H9 (cell line): ENCODE measurements around the gene ANKRD13D. TPM values are rescaled to one million over a fixed set of nuclear protein-coding genes. Genes with fewer than 3 reads are reported as not detected.

Experiments used
- DNase-seq: peaks from one replicate; pipeline ENCODE4 v3.0.0-alpha.2; 2017
- H2AFZ ChIP-seq: one replicate; pipeline ENCODE4 v1.6.1; 2013; ENCODE audit warnings: mild to moderate bottlenecking, low read length, control low read depth, moderate library complexity
- H2AK5ac ChIP-seq: 2 replicates; pipeline ENCODE4 v1.6.1; 2013; ENCODE audit warnings: low read length, control low read depth, mixed read lengths; ENCODE audit not compliant: insufficient read length
- H2BK120ac ChIP-seq: one replicate; pipeline ENCODE4 v1.6.1; 2013; ENCODE audit warnings: low read depth, mild to moderate bottlenecking, low read length, control low read depth, inconsistent platforms; ENCODE audit not compliant: poor library complexity, severe bottlenecking
- H2BK12ac ChIP-seq: 2 replicates; pipeline ENCODE4 v1.6.1; 2013; ENCODE audit warnings: low read length, control low read depth, mixed read lengths, low read depth; ENCODE audit not compliant: insufficient read length
- H2BK15ac ChIP-seq: 2 replicates; pipeline ENCODE4 v1.6.1; 2013; ENCODE audit warnings: low read depth, low read length, control low read depth
- H2BK20ac ChIP-seq: one replicate; pipeline ENCODE4 v1.6.1; 2013; ENCODE audit warnings: low read depth, mild to moderate bottlenecking, low read length, control low read depth, inconsistent platforms; ENCODE audit not compliant: poor library complexity, severe bottlenecking
- H2BK5ac ChIP-seq: 2 replicates; pipeline ENCODE4 v1.6.1; 2013; ENCODE audit warnings: low read length, control low read depth, mixed read lengths; ENCODE audit not compliant: insufficient read length
- H3K14ac ChIP-seq: 2 replicates; pipeline ENCODE4 v1.6.1; 2013; ENCODE audit warnings: low read length, control low read depth; ENCODE audit not compliant: insufficient read depth
- H3K18ac ChIP-seq: 2 replicates; pipeline ENCODE4 v1.6.1; 2013; ENCODE audit warnings: low read depth, mild to moderate bottlenecking, mixed read lengths, low read length, control low read depth; ENCODE audit not compliant: insufficient read length
- H3K23ac ChIP-seq: 2 replicates; pipeline ENCODE4 v1.6.1; 2013; ENCODE audit warnings: low read length, control low read depth, mixed read lengths, low read depth; ENCODE audit not compliant: insufficient read length
- H3K23me2 ChIP-seq: 2 replicates; pipeline ENCODE4 v1.6.1; 2013; ENCODE audit warnings: low read depth, mild to moderate bottlenecking, mixed read lengths, low read length, control low read depth; ENCODE audit not compliant: insufficient read length, poor library complexity, severe bottlenecking
- H3K27ac ChIP-seq: 2 replicates; pipeline ENCODE4 v1.5.1; 2013; ENCODE audit warnings: low read length, control low read depth, mixed read lengths, low read depth; ENCODE audit not compliant: insufficient read length
- H3K27me3 ChIP-seq: 2 replicates; pipeline ENCODE4 v1.6.1; 2013; ENCODE audit warnings: low read length, control low read depth, inconsistent platforms; ENCODE audit not compliant: insufficient read depth
- H3K4ac ChIP-seq: 2 replicates; pipeline ENCODE4 v1.6.1; 2013; ENCODE audit warnings: low read depth, mild to moderate bottlenecking, control low read depth, inconsistent platforms, low read length, moderate library complexity
- H3K4me1 ChIP-seq: 2 replicates; pipeline ENCODE4 v1.6.1; 2013; ENCODE audit warnings: low read length, control low read depth, inconsistent platforms; ENCODE audit not compliant: insufficient read depth
- H3K4me2 ChIP-seq: 2 replicates; pipeline ENCODE4 v1.6.1; 2013; ENCODE audit warnings: low read length, control low read depth, mixed read lengths; ENCODE audit not compliant: insufficient read length, insufficient read depth
- H3K56ac ChIP-seq: 2 replicates; pipeline ENCODE4 v1.6.1; 2013; ENCODE audit warnings: low read depth, mild to moderate bottlenecking, mixed read lengths, low read length, control low read depth; ENCODE audit not compliant: insufficient read length
- H3K79me1 ChIP-seq: 2 replicates; pipeline ENCODE4 v1.6.1; 2013; ENCODE audit warnings: low read depth, mild to moderate bottlenecking, moderate library complexity, low read length, control low read depth, inconsistent platforms; ENCODE audit not compliant: insufficient read depth, poor library complexity, severe bottlenecking
- H3K79me2 ChIP-seq: 2 replicates; pipeline ENCODE4 v1.6.1; 2013; ENCODE audit warnings: low read length, control low read depth, inconsistent platforms; ENCODE audit not compliant: insufficient read depth
- H3K9ac ChIP-seq: 2 replicates; pipeline ENCODE4 v1.6.1; 2013; ENCODE audit warnings: low read length, control low read depth, mixed read lengths; ENCODE audit not compliant: insufficient read length; ENCODE audit errors: extremely low read depth
- H3K9me3 ChIP-seq: one replicate; pipeline ENCODE4 v1.6.1; 2013; ENCODE audit warnings: low read depth, low read length, inconsistent platforms; ENCODE audit not compliant: control insufficient read depth
- H3T11ph ChIP-seq: one replicate; pipeline ENCODE4 v1.6.1; 2013; ENCODE audit warnings: mild to moderate bottlenecking, low read length, control low read depth, inconsistent platforms
- H4K20me1 ChIP-seq: one replicate; pipeline ENCODE4 v1.6.1; 2013; ENCODE audit not compliant: control insufficient read depth, insufficient read length, insufficient read depth
- H4K5ac ChIP-seq: 2 replicates; pipeline ENCODE4 v1.6.1; 2013; ENCODE audit warnings: low read depth, mild to moderate bottlenecking, mixed read lengths, low read length, control low read depth; ENCODE audit not compliant: insufficient read length
- H4K8ac ChIP-seq: replicated peaks from 2 replicates; pipeline ENCODE4 v1.6.1; 2013; ENCODE audit warnings: low read length, control low read depth, mixed read lengths, low read depth; ENCODE audit not compliant: insufficient read length
- H4K91ac ChIP-seq: 2 replicates; pipeline ENCODE4 v1.6.1; 2013; ENCODE audit warnings: low read depth, mild to moderate bottlenecking, moderate library complexity, mixed read lengths, low read length, control low read depth; ENCODE audit not compliant: insufficient read length
- H3K27ac Mint-ChIP-seq, 3 experiments: 2 replicates in 2 of 3; 3 replicates in 1 of 3; pipeline ENCODE4 v1.8.0; 2020 to 2021; ENCODE audit warnings: mixed read lengths in 3 of 3, mild to moderate bottlenecking in 1 of 3, moderate library complexity in 1 of 3
- H3K27me3 Mint-ChIP-seq: 2 replicates; pipeline ENCODE4 v1.8.0; 2021; ENCODE audit warnings: low read depth, mild to moderate bottlenecking, moderate library complexity, mixed read lengths
- H3K36me3 Mint-ChIP-seq, 3 experiments: 2 replicates in 2 of 3; 3 replicates in 1 of 3; pipeline ENCODE4 v1.8.0; 2020 to 2021; ENCODE audit warnings: low read depth in 3 of 3, mixed read lengths in 3 of 3; ENCODE audit not compliant: insufficient read depth in 1 of 3
- H3K4me1 Mint-ChIP-seq, 2 experiments: 2 replicates each; pipeline ENCODE4 v1.8.0; 2020; ENCODE audit warnings: mixed read lengths in 2 of 2
- H3K4me3 Mint-ChIP-seq, 2 experiments: 2 replicates in 1 of 2; 3 replicates in 1 of 2; pipeline ENCODE4 v1.8.0; 2020 to 2021; ENCODE audit warnings: mild to moderate bottlenecking in 2 of 2, mixed read lengths in 2 of 2, moderate library complexity in 1 of 2
- H3K9me3 Mint-ChIP-seq, 2 experiments: 2 replicates in 1 of 2; 3 replicates in 1 of 2; pipeline ENCODE4 v1.8.0; 2020; ENCODE audit warnings: mild to moderate bottlenecking in 2 of 2, mixed read lengths in 2 of 2, moderate library complexity in 1 of 2
- CTCF ChIP-seq: fragments of 200-600 bp; sonication (generic); conservative IDR thresholded peaks from 3 replicates; pipeline ENCODE4 v1.8.0; 2021; ENCODE audit warnings: antibody characterized with exemption, mild to moderate bottlenecking
- WGBS: extraction: QIAGEN DNeasy Blood & Tissue Kit; methylation state at CpG from one replicate; pipeline ENCODE4 v1.1.7; 2013; ENCODE audit warnings: missing lambda C conversion rate, low lambda C conversion rate, mixed read lengths; ENCODE audit not compliant: insufficient read length; ENCODE audit errors: extremely low coverage; 5-methylcytosine and 5-hydroxymethylcytosine counted together
- total RNA-seq: library from RNA; stranded (reverse); gene quantifications from 2 replicates; pipeline ENCODE4 v1.2.1, GENCODE V29; 2021

Gene ANKRD13D
- total RNA-seq, 1 experiment from 2014 or later = 42.1 TPM

- Histone ChIP-seq H3T11ph (no peak overlapping the region), H3K23ac (no peak overlapping the region), H4K91ac (no peak overlapping the region), H3K56ac (no peak overlapping the region), H2BK12ac (no peak overlapping the region), H3K4ac (no peak overlapping the region), H4K5ac (no peak overlapping the region), H3K9me3 (no peaks in the 10 kb centered on the region), H3K4me2 (no peak overlapping the region), H2BK5ac (no peak overlapping the region), H3K4me1 (no peaks in the 10 kb centered on the region), H2AFZ (no peak overlapping the region), H2AK5ac (no peak overlapping the region), H3K27me3 (peaks cover 7% of the 10 kb centered on the region), H3K79me2 (no peaks in the 10 kb centered on the region), H3K14ac (no peak overlapping the region), H3K23me2 (no peaks in the 10 kb centered on the region), H2BK15ac (no peak overlapping the region), H4K8ac (no peak overlapping the region), H2BK20ac (no peak overlapping the region), H3K27ac (no peak overlapping the region), H3K18ac (no peak overlapping the region), H4K20me1 (peaks cover 3% of the 10 kb centered on the region), H3K79me1 (no peaks in the 10 kb centered on the region), H2BK120ac (no peak overlapping the region), H3K9ac (no peak overlapping the region)
- no peak for TF ChIP-seq CTCF
- Mint-ChIP-seq H3K9me3 (no peaks in the 10 kb centered on the region), H3K4me3 (no peak overlapping the region), H3K27ac (no peak overlapping the region), H3K36me3 (no peaks in the 10 kb centered on the region), H3K27me3 (peaks cover 26% of the 10 kb centered on the region), H3K4me1 (peaks cover 2 to 4% of the 10 kb centered on the region in 2 experiments; a peak in 3 of 4 replicates)
- no peak for DNase-seq
- no CpG with 5 or more reads among the region's 7 CpGs for WGBS
Observed at GRCh38 chr11:67323526-67323925, 34.4 kb downstream of the ANKRD13D start.
